Mesendoderm (in vitro differentiated cells): ENCODE results near the gene PPARG.
"Not testable (repeated sequence)": the region's sequence is repeated elsewhere in the genome, so short reads cannot be mapped to it uniquely, and the experiment has no call there.

Experiments
- DNase-seq: peaks from one replicate; pipeline ENCODE4 v3.0.0; 2013
- H2AK5ac ChIP-seq: 2 replicates; pipeline ENCODE4 v1.6.1; 2013; ENCODE audit warnings: low read length, inconsistent platforms
- H2BK120ac ChIP-seq: 2 replicates; pipeline ENCODE4 v1.6.1; 2013; ENCODE audit warnings: low read depth, mild to moderate bottlenecking, low read length, moderate library complexity, mixed read lengths
- H2BK15ac ChIP-seq: replicated peaks from 2 replicates; pipeline ENCODE4 v1.6.1; 2013; ENCODE audit warnings: low read depth, mild to moderate bottlenecking, moderate library complexity
- H2BK5ac ChIP-seq: 2 replicates; pipeline ENCODE4 v1.6.1; 2013; ENCODE audit warnings: low read length, inconsistent platforms
- H3K18ac ChIP-seq: 2 replicates; pipeline ENCODE4 v1.6.1; 2013; ENCODE audit warnings: mild to moderate bottlenecking, low read length, mixed read lengths
- H3K23ac ChIP-seq: one replicate; pipeline ENCODE4 v1.6.1; 2013; ENCODE audit warnings: low read length
- H3K27ac ChIP-seq: 2 replicates; pipeline ENCODE4 v1.5.1; 2013; ENCODE audit warnings: low read depth, mild to moderate bottlenecking, inconsistent platforms, low read length, moderate library complexity
- H3K27me3 ChIP-seq: 2 replicates; pipeline ENCODE4 v1.6.1; 2013; ENCODE audit warnings: low read length, control low read depth, mild to moderate bottlenecking, inconsistent platforms; ENCODE audit not compliant: insufficient read depth, poor library complexity
- H3K36me3 ChIP-seq: 2 replicates; pipeline ENCODE4 v1.6.1; 2013; ENCODE audit warnings: low read length, inconsistent platforms; ENCODE audit not compliant: control insufficient read depth, insufficient read depth
- H3K4ac ChIP-seq: one replicate; pipeline ENCODE4 v1.6.1; 2013; ENCODE audit warnings: low read depth, mild to moderate bottlenecking, low read length, moderate library complexity
- H3K4me1 ChIP-seq: 2 replicates; pipeline ENCODE4 v1.6.1; 2013; ENCODE audit warnings: low read depth, low read length, inconsistent platforms; ENCODE audit not compliant: control insufficient read depth
- H3K4me2 ChIP-seq: 2 replicates; pipeline ENCODE4 v1.6.1; 2013; ENCODE audit warnings: low read length
- H3K4me3 ChIP-seq: 2 replicates; pipeline ENCODE4 v1.5.1; 2013; ENCODE audit warnings: mild to moderate bottlenecking, low read length
- H3K56ac ChIP-seq: one replicate; pipeline ENCODE4 v1.6.1; 2013; ENCODE audit warnings: low read length
- H3K79me1 ChIP-seq: 2 replicates; pipeline ENCODE4 v1.6.1; 2013; ENCODE audit warnings: low read length, inconsistent platforms
- H3K79me2 ChIP-seq: 2 replicates; pipeline ENCODE4 v1.6.1; 2013; ENCODE audit warnings: mild to moderate bottlenecking, low read length; ENCODE audit not compliant: control insufficient read depth, insufficient read depth
- H3K9ac ChIP-seq: 2 replicates; pipeline ENCODE4 v1.6.1; 2013; ENCODE audit warnings: low read length, inconsistent platforms
- H4K5ac ChIP-seq: one replicate; pipeline ENCODE4 v1.6.1; 2013; ENCODE audit warnings: low read length
- H4K8ac ChIP-seq: one replicate; pipeline ENCODE4 v1.6.1; 2013; ENCODE audit warnings: low read depth, mild to moderate bottlenecking, control low read depth, low read length, moderate library complexity
- WGBS: extraction: QIAGEN DNeasy Blood & Tissue Kit; methylation state at CpG from one replicate; pipeline ENCODE4 v1.1.7; 2013; ENCODE audit warnings: low lambda C conversion rate, missing lambda C conversion rate; ENCODE audit not compliant: insufficient coverage; ENCODE audit errors: extremely low coverage; 5-methylcytosine and 5-hydroxymethylcytosine counted together

Gene PPARG

DNA sequence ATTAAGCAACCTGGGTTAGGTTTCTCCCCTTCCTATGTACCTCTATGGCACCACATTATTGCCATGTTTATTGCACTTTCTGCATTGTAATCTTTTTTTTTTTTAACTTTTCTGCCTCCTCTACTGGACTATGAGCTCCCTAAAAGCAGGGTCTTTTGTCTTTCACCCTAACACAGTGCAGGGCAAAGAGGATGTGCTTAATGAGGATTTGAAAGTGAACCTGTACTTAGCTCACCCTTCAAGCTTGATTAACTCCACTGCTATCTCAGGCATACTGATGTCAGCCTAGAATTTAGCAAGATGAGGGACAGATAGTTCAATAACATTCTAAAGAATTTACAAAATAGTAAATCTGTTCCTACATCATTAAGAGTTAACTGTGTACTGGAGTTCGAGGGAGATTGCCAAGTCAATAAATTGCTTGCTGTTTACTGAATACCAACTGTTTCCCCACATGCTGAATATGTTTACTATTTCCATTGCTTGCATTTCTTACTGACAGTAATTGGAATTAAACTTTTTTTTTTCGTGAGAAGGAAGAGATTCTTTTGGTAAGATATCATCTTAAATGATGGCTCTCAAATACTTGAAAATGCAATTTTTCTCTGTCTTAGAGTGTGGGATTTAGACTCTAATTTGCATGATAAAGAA, 15.7 kb upstream of the PPARG start:
- WGBS: no CpG with 5 or more reads among the region's 2 CpGs
- DNase-seq: no peak
- no peak overlapping the region for H3K9ac ChIP-seq

DNA sequence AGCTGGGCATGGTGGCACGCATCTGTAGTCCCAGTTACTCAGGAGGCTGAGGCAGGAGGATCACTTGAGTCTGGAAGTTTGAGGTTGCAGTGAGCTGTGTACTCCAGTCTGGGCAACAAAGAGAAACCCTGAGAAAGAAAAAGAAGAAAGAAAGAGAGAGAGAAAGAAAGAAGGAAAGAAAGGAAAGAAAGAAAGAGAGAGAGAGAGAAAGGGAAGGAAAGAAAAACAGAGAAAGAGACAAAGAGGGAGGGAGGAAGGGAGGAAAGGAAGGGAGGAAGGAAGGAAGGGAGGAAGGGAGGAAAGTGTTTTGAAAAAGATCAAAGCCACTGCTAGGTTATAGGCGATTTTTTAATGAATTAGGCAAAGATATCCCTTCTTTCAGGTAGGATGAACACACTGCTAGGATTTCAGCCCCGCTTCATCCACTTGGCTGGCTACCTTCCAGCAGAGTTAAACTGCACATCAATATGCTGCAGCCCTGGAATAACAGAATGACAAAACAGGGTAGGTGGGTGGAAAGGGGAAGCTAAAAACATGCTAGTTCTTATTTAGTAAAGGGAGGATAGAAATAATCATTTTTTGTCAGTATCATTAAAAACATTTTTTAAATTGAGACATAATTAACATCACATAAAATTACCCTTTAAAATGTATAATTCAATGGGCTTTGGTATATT, 12.8 kb upstream of the PPARG start:
- Histone ChIP-seq H3K27me3 (no peaks in the 10 kb centered on the region), H3K79me2 (no peaks in the 10 kb centered on the region), H3K23ac (no peak overlapping the region), H2BK120ac (no peak overlapping the region), H3K9ac (no peak overlapping the region), H3K4me1 (no peaks in the 10 kb centered on the region), H3K4ac (no peak overlapping the region), H3K27ac (no peak overlapping the region), H2BK15ac (no peak overlapping the region), H2AK5ac (no peak overlapping the region), H4K5ac (no peak overlapping the region), H3K4me2 (no peak overlapping the region), H3K36me3 (no peaks in the 10 kb centered on the region), H2BK5ac (no peak overlapping the region), H3K79me1 (no peaks in the 10 kb centered on the region), H4K8ac (no peak overlapping the region), H3K4me3 (no peak overlapping the region), H3K56ac (no peak overlapping the region), H3K18ac (no peak overlapping the region)
- DNase-seq: no peak
- no CpG with 5 or more reads among the region's 3 CpGs for WGBS

More for the DNA sequence above, 15.7 kb upstream of the PPARG start:
- H3K79me1 ChIP-seq: no peaks in the 10 kb centered on the region
- H3K4ac ChIP-seq: no peak overlapping the region
- no peak overlapping the region for H2AK5ac ChIP-seq
- no peaks in the 10 kb centered on the region for H3K27me3 ChIP-seq
- no peaks in the 10 kb centered on the region for H3K79me2 ChIP-seq
- no peak overlapping the region for H2BK5ac ChIP-seq
- H2BK15ac ChIP-seq: no peak overlapping the region
- no peak overlapping the region for H3K27ac ChIP-seq
- H3K4me1 ChIP-seq: no peaks in the 10 kb centered on the region
- H3K36me3 ChIP-seq: no peaks in the 10 kb centered on the region
- no peak overlapping the region for H3K4me3 ChIP-seq
- no peak overlapping the region for H2BK120ac ChIP-seq
- H3K4me2 ChIP-seq: no peak overlapping the region
- H3K18ac ChIP-seq: no peak overlapping the region
- H4K5ac ChIP-seq: no peak overlapping the region
- no peak overlapping the region for H3K56ac ChIP-seq
- no peak overlapping the region for H4K8ac ChIP-seq
- no peak overlapping the region for H3K23ac ChIP-seq

- not testable (repeated sequence) for H3K27ac ChIP-seq, H3K27me3 ChIP-seq, H3K4ac ChIP-seq, H3K79me1 ChIP-seq, H3K56ac ChIP-seq, H3K79me2 ChIP-seq, H2BK15ac ChIP-seq, H2BK5ac ChIP-seq, H3K36me3 ChIP-seq, H3K4me2 ChIP-seq, H2AK5ac ChIP-seq, H3K4me3 ChIP-seq, H4K8ac ChIP-seq, H3K18ac ChIP-seq, H2BK120ac ChIP-seq, H3K4me1 ChIP-seq, DNase-seq, H3K23ac ChIP-seq, H4K5ac ChIP-seq, H3K9ac ChIP-seq
- no CpG with 5 or more reads among the region's 5 CpGs for WGBS
Observed at GRCh38 chr3:12276827-12277226, 12.0 kb upstream of the PPARG start.

- Histone ChIP-seq H3K4ac (no peak overlapping the region), H3K4me2 (no peak overlapping the region), H4K8ac (no peak overlapping the region), H3K56ac (no peak overlapping the region), H3K79me1 (no peaks in the 10 kb centered on the region), H3K18ac (no peak overlapping the region), H3K9ac (no peak overlapping the region), H3K36me3 (no peaks in the 10 kb centered on the region), H2AK5ac (no peak overlapping the region), H3K23ac (no peak overlapping the region), H3K27me3 (no peaks in the 10 kb centered on the region), H4K5ac (no peak overlapping the region), H2BK5ac (no peak overlapping the region), H2BK120ac (no peak overlapping the region), H3K27ac (no peak overlapping the region), H3K79me2 (no peaks in the 10 kb centered on the region), H2BK15ac (no peak overlapping the region), H3K4me1 (no peaks in the 10 kb centered on the region), H3K4me3 (no peak overlapping the region)
- WGBS: no CpG with 5 or more reads among the region's 3 CpGs
- no peak for DNase-seq
Observed at GRCh38 chr3:12278566-12278965, 10.3 kb upstream of the PPARG start.

DNA sequence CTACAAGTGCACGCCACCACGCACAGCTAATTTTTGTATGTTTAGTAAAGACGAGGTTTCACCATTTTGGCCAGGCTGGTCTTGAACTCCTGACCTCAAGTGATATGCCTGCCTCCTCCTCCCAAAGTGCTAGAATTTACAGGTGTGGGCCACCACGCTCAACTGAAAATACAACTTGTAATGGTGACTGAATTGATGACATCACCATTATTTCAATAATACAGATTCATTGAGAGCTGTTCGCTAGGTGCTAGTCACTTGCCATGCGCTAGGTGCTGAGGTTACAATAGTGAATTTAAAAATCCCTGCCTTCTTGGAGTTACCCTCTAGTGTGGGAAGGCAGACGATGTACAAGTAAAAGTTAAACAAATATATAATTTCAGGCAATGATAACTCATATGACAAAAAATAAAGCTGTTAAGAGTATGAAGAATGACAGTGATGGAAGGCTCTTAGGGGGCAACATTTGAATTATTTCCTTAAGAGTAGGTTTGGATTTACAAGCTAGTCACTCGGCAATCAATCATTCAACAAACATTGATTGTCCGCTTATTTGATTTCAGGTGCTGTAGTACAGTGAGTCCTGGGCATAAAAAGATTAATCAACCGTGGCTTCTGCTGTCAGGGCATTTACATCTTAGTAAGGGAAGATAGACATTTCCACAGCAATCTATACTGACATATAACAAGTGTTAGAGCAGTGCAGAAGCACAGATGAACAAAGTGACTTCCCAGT, 9.1 kb upstream of the PPARG start:
- H3K4me2 ChIP-seq: no peak overlapping the region
- WGBS: no CpG with 5 or more reads among the region's 10 CpGs
- no peak for DNase-seq

More for the DNA sequence above, 9.1 kb upstream of the PPARG start:
- Histone ChIP-seq H2AK5ac (no peak overlapping the region), H3K4me3 (no peak overlapping the region), H3K9ac (no peak overlapping the region), H2BK120ac (no peak overlapping the region), H3K4ac (no peak overlapping the region), H3K27me3 (no peaks in the 10 kb centered on the region), H4K8ac (no peak overlapping the region), H4K5ac (no peak overlapping the region), H3K23ac (no peak overlapping the region), H2BK5ac (no peak overlapping the region), H3K18ac (no peak overlapping the region), H3K79me1 (no peaks in the 10 kb centered on the region), H3K56ac (no peak overlapping the region), H3K4me1 (no peaks in the 10 kb centered on the region), H3K36me3 (no peaks in the 10 kb centered on the region), H3K79me2 (no peaks in the 10 kb centered on the region), H2BK15ac (no peak overlapping the region), H3K27ac (no peak overlapping the region)
